ENCODE data around the gene CDH4.

The CDH4 gene

GRCh38 chr20:61767761-61768494 is 515.9 kb downstream of the CDH4 start:
- TF ChIP-seq CREB1 (IDR thresholded peaks at IDR 0.05; ENCODE audit: low read depth) (no peak), NFIC (IDR thresholded peaks at IDR 0.05) (no peak), RAD21 (IDR thresholded peaks at IDR 0.05; ENCODE audit: low read depth) (no peak)

GRCh38 chr20:61768571-61769285 is 516.7 kb downstream of the CDH4 start:
- TF ChIP-seq USF1 (IDR thresholded peaks at IDR 0.05): no peak
- no peak for TF ChIP-seq EGR1 (IDR thresholded peaks at IDR 0.05)
- no peak for TF ChIP-seq EP300 (IDR thresholded peaks at IDR 0.05; ENCODE audit: borderline replicate concordance)
- TF ChIP-seq MAX (IDR thresholded peaks at IDR 0.05): no peak
- TF ChIP-seq ZBTB7A (IDR thresholded peaks at IDR 0.05; ENCODE audit: low read depth): no peak

DNA sequence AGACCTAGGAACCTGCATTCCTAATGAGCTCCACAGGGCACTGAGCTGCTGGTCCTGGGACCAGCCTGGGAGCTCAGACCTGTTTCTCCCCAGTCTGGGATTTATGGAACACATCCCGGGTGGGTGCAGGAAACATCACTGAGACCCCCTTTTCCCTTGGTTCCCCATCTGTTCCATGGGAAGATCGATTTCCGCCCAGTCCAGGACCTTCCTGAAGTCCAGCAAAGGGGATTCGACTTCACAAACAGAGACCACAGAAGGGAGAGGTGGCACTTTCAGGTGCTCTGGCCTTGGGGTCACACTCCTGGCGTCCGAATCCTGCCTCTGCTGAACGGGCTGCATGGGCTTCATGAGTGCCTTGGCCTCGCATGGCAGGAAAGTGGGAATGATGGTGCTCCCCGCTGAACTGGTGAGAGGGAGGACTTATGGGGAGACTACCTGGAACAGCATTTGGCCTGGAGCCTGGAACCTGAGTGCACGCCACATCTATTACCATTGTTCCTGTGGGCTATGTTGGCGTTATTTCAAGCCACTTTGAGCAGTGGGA is 517.3 kb downstream of the CDH4 start:
- TF ChIP-seq USF1 (IDR thresholded peaks at IDR 0.05): no peak
- TF ChIP-seq CREB1 (IDR thresholded peaks at IDR 0.05; ENCODE audit: low read depth): no peak
- TF ChIP-seq TCF12 (IDR thresholded peaks at IDR 0.05; ENCODE audit: low read depth): no peak
- TF ChIP-seq TEAD4 (IDR thresholded peaks at IDR 0.05): no peak
- no peak for TF ChIP-seq TAF1 (IDR thresholded peaks at IDR 0.05; ENCODE audit: low read depth)
- TF ChIP-seq EGR1 (IDR thresholded peaks at IDR 0.05): no peak
- no peak for TF ChIP-seq RAD21 (IDR thresholded peaks at IDR 0.05; ENCODE audit: low read depth)
- TF ChIP-seq MAX (IDR thresholded peaks at IDR 0.05): no peak
- TF ChIP-seq YY1 (IDR thresholded peaks at IDR 0.05; ENCODE audit: low read depth): no peak
- no peak for TF ChIP-seq EP300 (IDR thresholded peaks at IDR 0.05; ENCODE audit: borderline replicate concordance)
- no peak for TF ChIP-seq NFIC (IDR thresholded peaks at IDR 0.05)
- no peak for TF ChIP-seq CEBPB (IDR thresholded peaks at IDR 0.05)
- TF ChIP-seq ZBTB7A (IDR thresholded peaks at IDR 0.05; ENCODE audit: low read depth): no peak
- TF ChIP-seq, protein P1, sequence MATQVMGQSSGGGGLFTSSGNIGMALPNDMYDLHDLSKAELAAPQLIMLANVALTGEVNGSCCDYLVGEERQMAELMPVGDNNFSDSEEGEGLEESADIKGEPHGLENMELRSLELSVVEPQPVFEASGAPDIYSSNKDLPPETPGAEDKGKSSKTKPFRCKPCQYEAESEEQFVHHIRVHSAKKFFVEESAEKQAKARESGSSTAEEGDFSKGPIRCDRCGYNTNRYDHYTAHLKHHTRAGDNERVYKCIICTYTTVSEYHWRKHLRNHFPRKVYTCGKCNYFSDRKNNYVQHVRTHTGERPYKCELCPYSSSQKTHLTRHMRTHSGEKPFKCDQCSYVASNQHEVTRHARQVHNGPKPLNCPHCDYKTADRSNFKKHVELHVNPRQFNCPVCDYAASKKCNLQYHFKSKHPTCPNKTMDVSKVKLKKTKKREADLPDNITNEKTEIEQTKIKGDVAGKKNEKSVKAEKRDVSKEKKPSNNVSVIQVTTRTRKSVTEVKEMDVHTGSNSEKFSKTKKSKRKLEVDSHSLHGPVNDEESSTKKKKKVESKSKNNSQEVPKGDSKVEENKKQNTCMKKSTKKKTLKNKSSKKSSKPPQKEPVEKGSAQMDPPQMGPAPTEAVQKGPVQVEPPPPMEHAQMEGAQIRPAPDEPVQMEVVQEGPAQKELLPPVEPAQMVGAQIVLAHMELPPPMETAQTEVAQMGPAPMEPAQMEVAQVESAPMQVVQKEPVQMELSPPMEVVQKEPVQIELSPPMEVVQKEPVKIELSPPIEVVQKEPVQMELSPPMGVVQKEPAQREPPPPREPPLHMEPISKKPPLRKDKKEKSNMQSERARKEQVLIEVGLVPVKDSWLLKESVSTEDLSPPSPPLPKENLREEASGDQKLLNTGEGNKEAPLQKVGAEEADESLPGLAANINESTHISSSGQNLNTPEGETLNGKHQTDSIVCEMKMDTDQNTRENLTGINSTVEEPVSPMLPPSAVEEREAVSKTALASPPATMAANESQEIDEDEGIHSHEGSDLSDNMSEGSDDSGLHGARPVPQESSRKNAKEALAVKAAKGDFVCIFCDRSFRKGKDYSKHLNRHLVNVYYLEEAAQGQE (IDR thresholded peaks at IDR 0.05; ENCODE audit: low read depth): no peak
- no peak for TF ChIP-seq FOXM1 (IDR thresholded peaks at IDR 0.05; ENCODE audit: borderline replicate concordance, low read depth)

DNA sequence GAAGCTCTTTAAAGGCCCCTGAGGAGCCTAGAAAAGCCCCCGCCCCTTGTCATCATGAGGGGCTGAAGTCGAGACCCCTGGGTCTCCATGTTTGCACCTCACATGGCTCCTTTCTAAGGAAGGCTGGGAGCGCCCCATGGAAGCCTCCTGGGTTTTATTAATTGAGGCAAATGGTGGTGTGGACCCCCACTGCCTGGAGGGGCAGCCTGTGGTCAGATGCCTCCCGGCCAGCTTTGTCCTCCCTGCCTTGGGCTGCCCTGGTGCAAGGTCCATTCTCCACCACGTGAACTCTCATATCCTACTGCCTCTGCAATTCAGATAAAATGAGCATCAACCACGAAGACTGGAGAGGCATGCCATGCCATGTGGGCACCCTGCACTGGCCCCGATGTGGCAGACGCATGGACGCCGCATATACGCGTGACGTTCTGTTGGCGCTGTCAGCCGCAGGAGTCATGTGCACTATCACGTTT is 518.1 kb downstream of the CDH4 start:
- no peak for TF ChIP-seq TEAD4 (IDR thresholded peaks at IDR 0.05)
- TF ChIP-seq ZBTB7A (IDR thresholded peaks at IDR 0.05; ENCODE audit: low read depth): no peak
- no peak for TF ChIP-seq USF1 (IDR thresholded peaks at IDR 0.05)
- no peak for TF ChIP-seq CREB1 (IDR thresholded peaks at IDR 0.05; ENCODE audit: low read depth)
- no peak for TF ChIP-seq YY1 (IDR thresholded peaks at IDR 0.05; ENCODE audit: low read depth)
- no peak for TF ChIP-seq TCF12 (IDR thresholded peaks at IDR 0.05; ENCODE audit: low read depth)
- TF ChIP-seq EGR1 (IDR thresholded peaks at IDR 0.05): no peak
- TF ChIP-seq, protein P1 (IDR thresholded peaks at IDR 0.05; ENCODE audit: low read depth): no peak
- no peak for TF ChIP-seq EP300 (IDR thresholded peaks at IDR 0.05; ENCODE audit: borderline replicate concordance)
- TF ChIP-seq RAD21 (IDR thresholded peaks at IDR 0.05; ENCODE audit: low read depth): no peak
- no peak for TF ChIP-seq NFIC (IDR thresholded peaks at IDR 0.05)
- no peak for TF ChIP-seq MAX (IDR thresholded peaks at IDR 0.05)

DNA sequence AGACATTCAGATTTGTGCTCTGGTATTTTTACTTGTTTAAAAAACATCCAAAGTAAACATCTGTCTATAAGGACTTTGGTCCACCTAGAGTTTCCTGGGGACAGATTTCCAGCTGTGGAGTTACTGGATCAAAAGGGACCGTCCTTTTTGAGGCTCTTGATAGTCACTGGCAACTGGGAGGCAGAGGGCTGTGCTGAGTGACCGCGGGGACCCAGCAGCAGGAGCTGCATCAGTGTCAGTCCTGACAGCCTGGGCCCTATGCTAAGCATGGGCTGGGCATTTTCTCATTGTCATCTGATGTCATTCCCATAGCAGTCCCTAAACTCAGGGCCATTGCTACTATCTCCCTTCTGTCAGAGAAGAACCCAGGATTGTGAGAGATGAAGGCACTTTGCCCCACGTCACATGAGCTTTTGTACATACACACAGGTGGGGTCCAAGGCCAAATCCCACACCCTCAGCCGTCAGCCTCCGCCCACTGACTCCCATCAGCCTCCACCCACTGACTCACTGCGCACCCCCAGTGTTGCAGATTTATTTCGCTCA is 519.8 kb downstream of the CDH4 start:
- TF ChIP-seq USF1 (IDR thresholded peaks at IDR 0.05) (no peak), RAD21 (IDR thresholded peaks at IDR 0.05; ENCODE audit: low read depth) (no peak), EGR1 (IDR thresholded peaks at IDR 0.05) (no peak)

Measured in Ishikawa (cell line).